Ishikawa (cell line): ENCODE results near the gene LRRTM4.

Experiments used
- EP300 ChIP-seq: IDR thresholded peaks from 2 replicates; pipeline ENCODE4 v1.6.1; 2012; ENCODE audit warnings: borderline replicate concordance
- MAX ChIP-seq: IDR thresholded peaks from 2 replicates; pipeline ENCODE4 v1.6.1; 2012
- RAD21 ChIP-seq: IDR thresholded peaks from 2 replicates; pipeline ENCODE4 v1.6.1; 2012; ENCODE audit warnings: low read depth
- TAF1 ChIP-seq: IDR thresholded peaks from 2 replicates; pipeline ENCODE4 v1.6.1; 2012; ENCODE audit warnings: low read depth, mild to moderate bottlenecking
- TEAD4 ChIP-seq: IDR thresholded peaks from 2 replicates; pipeline ENCODE4 v1.6.1; 2012
- USF1 ChIP-seq: IDR thresholded peaks from 2 replicates; pipeline ENCODE4 v1.6.1; 2012
- YY1 ChIP-seq: IDR thresholded peaks from 2 replicates; pipeline ENCODE4 v1.6.1; 2012; ENCODE audit warnings: low read depth
- ZBTB7A ChIP-seq: IDR thresholded peaks from 2 replicates; pipeline ENCODE4 v1.6.1; 2012; ENCODE audit warnings: low read depth
- TF ChIP-seq, protein P1 (sequence below): IDR thresholded peaks from 2 replicates; pipeline ENCODE4 v1.6.1; 2012; ENCODE audit warnings: low read depth, mild to moderate bottlenecking

DNA sequence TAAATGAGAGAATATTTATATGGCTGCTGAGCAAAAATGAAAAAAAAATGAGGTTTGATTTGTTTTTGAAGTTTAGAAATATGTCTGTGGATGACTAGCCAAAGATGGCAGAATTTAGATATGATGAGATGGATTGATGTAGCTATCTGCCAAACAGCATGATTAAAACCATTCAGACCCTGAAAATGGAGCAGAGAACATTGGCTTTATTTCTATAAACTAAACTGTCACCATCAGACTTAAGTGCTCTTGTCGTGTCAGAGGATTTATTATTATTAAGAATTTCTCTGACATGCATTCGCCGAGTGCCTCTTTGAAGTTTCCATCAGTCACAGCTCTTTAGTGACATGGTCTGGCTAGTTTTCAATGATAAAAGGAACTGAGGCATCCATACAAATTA, 151.7 kb downstream of the LRRTM4 start:
- TF ChIP-seq USF1 (no peak), TAF1 (no peak), RAD21 (no peak), EP300 (no peak), ZBTB7A (no peak), YY1 (no peak), TEAD4 (no peak), MAX (no peak)
- TF ChIP-seq, protein P1, sequence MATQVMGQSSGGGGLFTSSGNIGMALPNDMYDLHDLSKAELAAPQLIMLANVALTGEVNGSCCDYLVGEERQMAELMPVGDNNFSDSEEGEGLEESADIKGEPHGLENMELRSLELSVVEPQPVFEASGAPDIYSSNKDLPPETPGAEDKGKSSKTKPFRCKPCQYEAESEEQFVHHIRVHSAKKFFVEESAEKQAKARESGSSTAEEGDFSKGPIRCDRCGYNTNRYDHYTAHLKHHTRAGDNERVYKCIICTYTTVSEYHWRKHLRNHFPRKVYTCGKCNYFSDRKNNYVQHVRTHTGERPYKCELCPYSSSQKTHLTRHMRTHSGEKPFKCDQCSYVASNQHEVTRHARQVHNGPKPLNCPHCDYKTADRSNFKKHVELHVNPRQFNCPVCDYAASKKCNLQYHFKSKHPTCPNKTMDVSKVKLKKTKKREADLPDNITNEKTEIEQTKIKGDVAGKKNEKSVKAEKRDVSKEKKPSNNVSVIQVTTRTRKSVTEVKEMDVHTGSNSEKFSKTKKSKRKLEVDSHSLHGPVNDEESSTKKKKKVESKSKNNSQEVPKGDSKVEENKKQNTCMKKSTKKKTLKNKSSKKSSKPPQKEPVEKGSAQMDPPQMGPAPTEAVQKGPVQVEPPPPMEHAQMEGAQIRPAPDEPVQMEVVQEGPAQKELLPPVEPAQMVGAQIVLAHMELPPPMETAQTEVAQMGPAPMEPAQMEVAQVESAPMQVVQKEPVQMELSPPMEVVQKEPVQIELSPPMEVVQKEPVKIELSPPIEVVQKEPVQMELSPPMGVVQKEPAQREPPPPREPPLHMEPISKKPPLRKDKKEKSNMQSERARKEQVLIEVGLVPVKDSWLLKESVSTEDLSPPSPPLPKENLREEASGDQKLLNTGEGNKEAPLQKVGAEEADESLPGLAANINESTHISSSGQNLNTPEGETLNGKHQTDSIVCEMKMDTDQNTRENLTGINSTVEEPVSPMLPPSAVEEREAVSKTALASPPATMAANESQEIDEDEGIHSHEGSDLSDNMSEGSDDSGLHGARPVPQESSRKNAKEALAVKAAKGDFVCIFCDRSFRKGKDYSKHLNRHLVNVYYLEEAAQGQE, result no peak
